Measurements from ENCODE around the gene MNAT1. TPM values are rescaled to one million over a fixed set of nuclear protein-coding genes. Genes with fewer than 3 reads are reported as not detected.

Gene MNAT1
- total RNA-seq, 1 experiment from 2014 or later, result 79.7 TPM

GRCh38 chr14:60807247-60807646 lies 72.7 kb downstream of the MNAT1 start:
- H3K79me2 ChIP-seq (ENCODE audit: low read depth), result no peaks in the 10 kb centered on the region
- no peak overlapping the region for H3K4me3 ChIP-seq
- POLR2A ChIA-PET (ENCODE audit: unreplicated experiment), result no interaction called here
- H3K36me3 ChIP-seq (ENCODE audit: low read depth), result peaks cover 5% of the 10 kb centered on the region; the same call in 1 of the 2 replicates
- no peaks in the 10 kb centered on the region for H3K9me3 ChIP-seq (ENCODE audit: insufficient read depth, low read depth)
- no peaks in the 10 kb centered on the region for H3K9me2 ChIP-seq (ENCODE audit: insufficient read depth)
- CTCF ChIA-PET, result no interaction called here
- no peak overlapping the region for H3K4me2 ChIP-seq
- H2AFZ ChIP-seq, result no peak overlapping the region
- TF ChIP-seq EZH2 (IDR thresholded peaks at IDR 0.05; ENCODE audit: low read depth) (no peak), CTCF (conservative IDR thresholded peaks at IDR 0.05) (no peak)
- DNase-seq, result no peak
- H3K27me3 ChIP-seq (ENCODE audit: insufficient read depth, low read depth), result no peaks in the 10 kb centered on the region
- no peaks in the 10 kb centered on the region for H3F3A ChIP-seq (ENCODE audit: insufficient read depth, low read depth)
- H3K4me1 ChIP-seq (replicated peaks; ENCODE audit: insufficient read depth), result no peaks in the 10 kb centered on the region
- no peak overlapping the region for H3K27ac ChIP-seq
- no peaks in the 10 kb centered on the region for H4K20me1 ChIP-seq (ENCODE audit: insufficient read depth)
- intact Hi-C loops (cut with micrococcal nuclease; ENCODE audit: unreplicated experiment), result no loop called here
- BruUV-seq (replicated peaks), result no TSS peak

GRCh38 chr14:60807971-60808370 lies 73.4 kb downstream of the MNAT1 start:
- H3K27ac ChIP-seq, result no peak overlapping the region
- H3K9me3 ChIP-seq (ENCODE audit: insufficient read depth, low read depth), result no peaks in the 10 kb centered on the region
- CTCF ChIA-PET, result no interaction called here
- H3K9me2 ChIP-seq (ENCODE audit: insufficient read depth), result no peaks in the 10 kb centered on the region
- H3K4me3 ChIP-seq, result no peak overlapping the region
- H3K79me2 ChIP-seq (ENCODE audit: low read depth), result no peaks in the 10 kb centered on the region
- DNase-seq, result peak in 1 of 2 experiments; percentile 42
- H3K4me2 ChIP-seq, result no peak overlapping the region
- no peaks in the 10 kb centered on the region for H3F3A ChIP-seq (ENCODE audit: insufficient read depth, low read depth)
- POLR2A ChIA-PET (ENCODE audit: unreplicated experiment), result interaction anchor here (0.6 to 0.7 kb wide), 2 partner anchors 81 to 170 kb away, joined by 3 read pairs; no protein-coding TSS in a partner anchor
- H3K36me3 ChIP-seq (ENCODE audit: low read depth), result peaks cover 6% of the 10 kb centered on the region
- TF ChIP-seq EZH2 (IDR thresholded peaks at IDR 0.05; ENCODE audit: low read depth), result no peak
- intact Hi-C loops (cut with micrococcal nuclease; ENCODE audit: unreplicated experiment), result no loop called here
- no peak overlapping the region for H2AFZ ChIP-seq
- no peaks in the 10 kb centered on the region for H3K4me1 ChIP-seq (replicated peaks; ENCODE audit: insufficient read depth)
- no peaks in the 10 kb centered on the region for H3K27me3 ChIP-seq (ENCODE audit: insufficient read depth, low read depth)
- no TSS peak for BruUV-seq (replicated peaks)
- no peaks in the 10 kb centered on the region for H4K20me1 ChIP-seq (ENCODE audit: insufficient read depth)

DNA sequence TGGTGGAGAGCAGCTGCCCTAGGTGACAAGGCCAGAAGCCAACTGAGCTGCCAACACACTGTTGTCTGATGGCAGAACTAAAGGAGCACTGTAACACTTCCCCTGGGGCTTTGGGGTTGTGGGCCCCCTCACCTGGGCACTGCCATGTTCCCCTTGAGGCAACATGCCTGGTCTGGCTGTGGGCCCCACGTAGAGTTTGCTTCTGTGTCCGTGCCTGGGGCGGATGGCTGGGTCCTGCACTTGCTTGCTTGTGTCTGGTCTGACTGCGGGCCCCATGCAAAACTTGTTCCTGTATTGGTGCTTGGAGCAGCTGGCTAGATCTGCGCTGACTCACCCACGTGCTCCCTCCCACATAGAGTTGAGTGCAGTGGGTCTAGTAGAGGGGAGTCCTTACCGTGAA lies 78.4 kb downstream of the MNAT1 start:
- POLR2A ChIA-PET (ENCODE audit: unreplicated experiment), result no interaction called here

More for the DNA sequence above, 78.4 kb downstream of the MNAT1 start:
- intact Hi-C loops (cut with micrococcal nuclease; ENCODE audit: unreplicated experiment), result no loop called here
- Histone ChIP-seq H3K4me1 (replicated peaks; ENCODE audit: insufficient read depth) (no peaks in the 10 kb centered on the region), H3K4me3 (no peak overlapping the region), H3K4me2 (no peak overlapping the region), H3F3A (ENCODE audit: insufficient read depth, low read depth) (0 out of 2 replicates have a peak, but pooled peaks cover 10% of the 10 kb centered on the region), H4K20me1 (ENCODE audit: insufficient read depth) (no peaks in the 10 kb centered on the region), H3K27me3 (ENCODE audit: insufficient read depth, low read depth) (no peaks in the 10 kb centered on the region), H3K9me3 (ENCODE audit: insufficient read depth, low read depth) (no peaks in the 10 kb centered on the region), H2AFZ (no peak overlapping the region), H3K36me3 (ENCODE audit: low read depth) (peaks cover 15% of the 10 kb centered on the region), H3K9me2 (ENCODE audit: insufficient read depth) (no peaks in the 10 kb centered on the region), H3K27ac (no peak overlapping the region), H3K79me2 (ENCODE audit: low read depth) (no peaks in the 10 kb centered on the region)
- no TSS peak for BruUV-seq (replicated peaks)
- TF ChIP-seq EZH2 (IDR thresholded peaks at IDR 0.05; ENCODE audit: low read depth), result no peak
- TF ChIP-seq CTCF (conservative IDR thresholded peaks at IDR 0.05), result no peak
- CTCF ChIA-PET, result no interaction called here
- DNase-seq, result no peak

All from PC-9 (cell line).